ENCODE data around the gene SDK1.
"Not testable (repeated sequence)": the region's sequence is repeated elsewhere in the genome, so short reads cannot be mapped to it uniquely, and the experiment has no call there.

The SDK1 gene

GRCh38 chr7:4233146-4233545 lies 932.1 kb downstream of the SDK1 start:
- H3K4me1 ChIP-seq (ENCODE audit: control insufficient read depth, insufficient read depth, low read length) = no peaks in the 10 kb centered on the region
- H3K36me3 ChIP-seq (ENCODE audit: control insufficient read depth, insufficient read depth, low read length) = no peaks in the 10 kb centered on the region
- no peaks in the 10 kb centered on the region for H3K9me3 ChIP-seq (ENCODE audit: control insufficient read depth, low read length)
- H3K9ac ChIP-seq (ENCODE audit: low read length) = no peak overlapping the region
- H3K27me3 ChIP-seq (ENCODE audit: control insufficient read depth, insufficient read depth, low read length) = no peaks in the 10 kb centered on the region
- H3K4me3 ChIP-seq (ENCODE audit: low read length) = no peak overlapping the region

DNA sequence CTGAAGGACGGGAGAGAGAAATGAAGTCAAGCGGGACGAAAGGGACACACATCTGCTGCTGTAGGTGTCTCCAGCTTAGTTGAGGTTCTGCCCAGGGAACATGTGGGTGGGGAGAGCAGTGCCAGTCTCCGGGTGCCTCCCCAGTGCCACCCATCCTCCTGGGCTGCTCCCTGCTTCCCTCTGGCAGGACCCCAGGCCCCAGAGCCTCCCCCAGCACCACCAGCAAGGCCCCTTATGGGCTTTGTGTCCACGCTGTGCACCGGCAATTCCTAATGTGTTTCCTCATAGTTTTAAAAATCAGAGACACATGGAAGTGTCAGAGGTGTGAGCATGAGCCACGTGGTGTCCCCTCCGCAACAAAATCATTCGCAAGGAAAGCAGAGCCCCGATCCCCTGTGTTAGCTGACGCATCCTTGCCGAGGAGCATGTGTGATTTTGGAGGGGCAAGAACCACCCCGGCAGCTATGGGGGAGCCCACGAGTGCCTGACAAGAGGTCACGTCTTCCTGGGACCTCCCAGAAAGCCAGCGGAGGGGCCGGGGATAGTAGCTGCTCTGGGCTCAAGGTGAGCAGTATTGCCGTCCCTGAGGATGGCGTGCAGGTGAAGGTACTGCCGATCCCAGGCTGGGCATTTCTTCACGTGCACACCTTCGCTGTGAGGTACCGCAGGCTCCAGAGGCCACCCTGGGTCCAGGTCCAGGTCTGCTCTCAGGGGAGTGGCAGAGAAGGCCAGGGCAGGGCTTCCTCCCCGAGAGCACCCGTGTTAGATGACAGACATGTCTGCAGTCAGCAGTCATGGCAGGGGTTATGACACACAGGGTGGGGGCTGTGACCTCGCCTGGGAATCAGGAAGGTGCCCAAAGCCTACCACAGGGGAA lies 932.8 kb downstream of the SDK1 start:
- H3K4me3 ChIP-seq (ENCODE audit: low read length) = no peak overlapping the region
- H3K9me3 ChIP-seq (ENCODE audit: control insufficient read depth, low read length) = no peaks in the 10 kb centered on the region
- no peak overlapping the region for H3K9ac ChIP-seq (ENCODE audit: low read length)
- no peaks in the 10 kb centered on the region for H3K4me1 ChIP-seq (ENCODE audit: control insufficient read depth, insufficient read depth, low read length)
- no peaks in the 10 kb centered on the region for H3K36me3 ChIP-seq (ENCODE audit: control insufficient read depth, insufficient read depth, low read length)
- H3K27me3 ChIP-seq (ENCODE audit: control insufficient read depth, insufficient read depth, low read length) = no peaks in the 10 kb centered on the region

GRCh38 chr7:4234498-4234855 lies 933.4 kb downstream of the SDK1 start:
- no peak overlapping the region for H3K9ac ChIP-seq (ENCODE audit: low read length)
- no peaks in the 10 kb centered on the region for H3K36me3 ChIP-seq (ENCODE audit: control insufficient read depth, insufficient read depth, low read length)
- H3K4me3 ChIP-seq (ENCODE audit: low read length) = no peak overlapping the region
- no peaks in the 10 kb centered on the region for H3K9me3 ChIP-seq (ENCODE audit: control insufficient read depth, low read length)
- no peaks in the 10 kb centered on the region for H3K27me3 ChIP-seq (ENCODE audit: control insufficient read depth, insufficient read depth, low read length)
- H3K4me1 ChIP-seq (ENCODE audit: control insufficient read depth, insufficient read depth, low read length) = no peaks in the 10 kb centered on the region

GRCh38 chr7:4234886-4235285 lies 933.8 kb downstream of the SDK1 start:
- Histone ChIP-seq H3K9me3 (ENCODE audit: control insufficient read depth, low read length) (no peaks in the 10 kb centered on the region), H3K4me1 (ENCODE audit: control insufficient read depth, insufficient read depth, low read length) (no peaks in the 10 kb centered on the region), H3K4me3 (ENCODE audit: low read length) (no peak overlapping the region), H3K9ac (ENCODE audit: low read length) (no peak overlapping the region), H3K36me3 (ENCODE audit: control insufficient read depth, insufficient read depth, low read length) (no peaks in the 10 kb centered on the region), H3K27me3 (ENCODE audit: control insufficient read depth, insufficient read depth, low read length) (no peaks in the 10 kb centered on the region)

DNA sequence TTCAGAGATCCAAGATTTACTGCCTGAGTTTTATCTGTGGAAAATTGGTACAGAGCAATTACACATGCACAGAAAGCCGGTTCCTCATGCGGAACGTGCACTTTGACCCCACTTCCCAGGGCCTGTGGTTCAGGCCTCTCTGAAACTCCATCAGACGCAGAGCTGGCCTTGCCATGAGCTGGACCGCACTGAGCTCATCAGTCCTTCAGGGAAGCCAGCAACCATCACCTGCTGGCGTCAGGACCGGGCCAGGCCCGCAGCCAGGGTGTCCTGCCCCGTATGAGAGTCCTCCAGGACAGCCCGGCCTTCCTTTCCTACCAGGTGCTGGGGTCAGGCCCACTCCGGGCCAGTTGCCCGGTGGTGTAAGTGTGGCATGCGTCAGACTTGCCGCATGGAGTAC lies 934.5 kb downstream of the SDK1 start:
- H3K9me3 ChIP-seq (ENCODE audit: control insufficient read depth, low read length) = no peaks in the 10 kb centered on the region
- H3K4me3 ChIP-seq (ENCODE audit: low read length) = no peak overlapping the region
- no peak overlapping the region for H3K9ac ChIP-seq (ENCODE audit: low read length)
- no peaks in the 10 kb centered on the region for H3K4me1 ChIP-seq (ENCODE audit: control insufficient read depth, insufficient read depth, low read length)
- H3K27me3 ChIP-seq (ENCODE audit: control insufficient read depth, insufficient read depth, low read length) = no peaks in the 10 kb centered on the region
- no peaks in the 10 kb centered on the region for H3K36me3 ChIP-seq (ENCODE audit: control insufficient read depth, insufficient read depth, low read length)

- Histone ChIP-seq H3K27me3 (ENCODE audit: control insufficient read depth, insufficient read depth, low read length) (no peaks in the 10 kb centered on the region), H3K36me3 (ENCODE audit: control insufficient read depth, insufficient read depth, low read length) (no peaks in the 10 kb centered on the region), H3K9me3 (ENCODE audit: control insufficient read depth, low read length) (no peaks in the 10 kb centered on the region), H3K4me1 (ENCODE audit: control insufficient read depth, insufficient read depth, low read length) (no peaks in the 10 kb centered on the region), H3K4me3 (ENCODE audit: low read length) (no peak overlapping the region), H3K9ac (ENCODE audit: low read length) (no peak overlapping the region)
Measured at GRCh38 chr7:4236389-4236788, 935.3 kb downstream of the SDK1 start.

- H3K36me3 ChIP-seq (ENCODE audit: control insufficient read depth, insufficient read depth, low read length); H3K9me3 ChIP-seq (ENCODE audit: control insufficient read depth, low read length); H3K4me3 ChIP-seq (ENCODE audit: low read length); H3K27me3 ChIP-seq (ENCODE audit: control insufficient read depth, insufficient read depth, low read length); H3K4me1 ChIP-seq (ENCODE audit: control insufficient read depth, insufficient read depth, low read length); H3K9ac ChIP-seq (ENCODE audit: low read length): not testable (repeated sequence)
Measured at GRCh38 chr7:4236873-4237272, 935.8 kb downstream of the SDK1 start.

DNA sequence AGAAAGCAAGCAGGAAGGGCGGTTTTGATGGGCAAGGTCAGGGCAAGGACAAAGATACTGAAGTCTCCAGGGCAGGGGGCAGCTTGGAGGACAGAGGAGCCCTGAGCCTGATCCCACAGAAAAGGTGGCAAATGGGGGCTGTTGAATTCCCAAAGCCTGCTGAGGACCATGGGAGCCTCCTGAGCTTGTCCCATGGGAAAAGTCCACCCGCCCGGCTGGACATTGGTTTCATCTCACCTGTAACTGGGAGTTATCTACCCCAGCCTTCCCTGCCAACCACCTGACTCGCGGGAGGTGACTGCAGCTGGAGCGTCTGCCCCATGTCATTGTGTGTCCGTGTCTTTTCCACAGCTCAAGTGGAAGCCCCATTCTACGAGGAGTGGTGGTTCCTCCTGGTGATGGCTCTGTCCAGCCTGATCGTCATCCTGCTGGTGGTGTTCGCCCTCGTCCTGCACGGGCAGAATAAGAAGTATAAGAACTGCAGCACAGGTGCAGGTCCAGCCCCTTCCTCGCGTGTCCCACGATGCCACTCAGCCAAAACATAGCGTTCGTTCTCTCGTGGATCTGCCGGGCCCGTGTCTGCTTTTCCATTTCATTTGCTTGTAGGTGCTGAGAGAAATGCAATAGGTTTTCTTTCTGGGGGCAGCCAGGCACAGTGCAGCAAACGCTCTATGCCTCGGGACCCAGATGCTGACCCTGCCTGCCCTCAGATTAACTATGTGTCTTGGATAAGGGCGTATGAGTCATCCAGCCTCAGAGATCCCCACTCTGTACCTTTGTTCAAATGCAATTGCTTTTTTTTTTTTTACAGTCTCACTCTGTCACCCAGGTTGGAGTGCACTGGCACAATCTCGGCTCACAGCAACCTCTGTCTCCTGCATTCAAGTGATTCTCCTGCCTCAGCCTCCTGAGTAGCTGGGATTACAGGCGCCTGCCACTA lies 936.5 kb downstream of the SDK1 start:
- Histone ChIP-seq H3K4me3 (ENCODE audit: low read length) (no peak overlapping the region), H3K4me1 (ENCODE audit: control insufficient read depth, insufficient read depth, low read length) (no peaks in the 10 kb centered on the region), H3K9me3 (ENCODE audit: control insufficient read depth, low read length) (no peaks in the 10 kb centered on the region), H3K36me3 (ENCODE audit: control insufficient read depth, insufficient read depth, low read length) (no peaks in the 10 kb centered on the region), H3K27me3 (ENCODE audit: control insufficient read depth, insufficient read depth, low read length) (no peaks in the 10 kb centered on the region), H3K9ac (ENCODE audit: low read length) (no peak overlapping the region)

GRCh38 chr7:4238861-4239260 lies 937.8 kb downstream of the SDK1 start:
- no peaks in the 10 kb centered on the region for H3K27me3 ChIP-seq (ENCODE audit: control insufficient read depth, insufficient read depth, low read length)
- H3K4me3 ChIP-seq (ENCODE audit: low read length) = no peak overlapping the region
- H3K36me3 ChIP-seq (ENCODE audit: control insufficient read depth, insufficient read depth, low read length) = no peaks in the 10 kb centered on the region
- H3K9me3 ChIP-seq (ENCODE audit: control insufficient read depth, low read length) = no peaks in the 10 kb centered on the region
- H3K9ac ChIP-seq (ENCODE audit: low read length) = no peak overlapping the region
- H3K4me1 ChIP-seq (ENCODE audit: control insufficient read depth, insufficient read depth, low read length) = no peaks in the 10 kb centered on the region

DNA sequence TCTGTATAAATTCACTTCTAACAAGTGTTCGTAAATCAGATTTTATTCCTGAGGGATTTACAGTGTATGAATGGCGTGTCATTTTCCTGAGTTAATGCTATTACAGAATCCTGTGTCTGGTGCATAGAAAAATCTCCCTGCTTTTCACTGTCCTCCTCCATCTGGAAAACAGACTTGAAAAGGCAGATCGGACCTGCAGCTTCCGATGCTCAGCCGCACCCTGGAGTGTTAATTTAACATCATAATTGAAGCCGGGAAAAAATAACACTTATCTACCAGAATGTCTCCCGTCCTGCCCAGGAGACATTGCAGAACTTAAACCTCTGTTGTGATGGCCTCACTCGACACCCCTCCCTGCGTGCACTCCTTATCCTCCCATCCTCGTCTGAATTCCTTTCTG lies 939.0 kb downstream of the SDK1 start:
- H3K4me1 ChIP-seq (ENCODE audit: control insufficient read depth, insufficient read depth, low read length) = no peaks in the 10 kb centered on the region
- H3K4me3 ChIP-seq (ENCODE audit: low read length) = no peak overlapping the region
- H3K9ac ChIP-seq (ENCODE audit: low read length) = no peak overlapping the region
- no peaks in the 10 kb centered on the region for H3K36me3 ChIP-seq (ENCODE audit: control insufficient read depth, insufficient read depth, low read length)
- H3K9me3 ChIP-seq (ENCODE audit: control insufficient read depth, low read length) = no peaks in the 10 kb centered on the region
- H3K27me3 ChIP-seq (ENCODE audit: control insufficient read depth, insufficient read depth, low read length) = no peaks in the 10 kb centered on the region

DNA sequence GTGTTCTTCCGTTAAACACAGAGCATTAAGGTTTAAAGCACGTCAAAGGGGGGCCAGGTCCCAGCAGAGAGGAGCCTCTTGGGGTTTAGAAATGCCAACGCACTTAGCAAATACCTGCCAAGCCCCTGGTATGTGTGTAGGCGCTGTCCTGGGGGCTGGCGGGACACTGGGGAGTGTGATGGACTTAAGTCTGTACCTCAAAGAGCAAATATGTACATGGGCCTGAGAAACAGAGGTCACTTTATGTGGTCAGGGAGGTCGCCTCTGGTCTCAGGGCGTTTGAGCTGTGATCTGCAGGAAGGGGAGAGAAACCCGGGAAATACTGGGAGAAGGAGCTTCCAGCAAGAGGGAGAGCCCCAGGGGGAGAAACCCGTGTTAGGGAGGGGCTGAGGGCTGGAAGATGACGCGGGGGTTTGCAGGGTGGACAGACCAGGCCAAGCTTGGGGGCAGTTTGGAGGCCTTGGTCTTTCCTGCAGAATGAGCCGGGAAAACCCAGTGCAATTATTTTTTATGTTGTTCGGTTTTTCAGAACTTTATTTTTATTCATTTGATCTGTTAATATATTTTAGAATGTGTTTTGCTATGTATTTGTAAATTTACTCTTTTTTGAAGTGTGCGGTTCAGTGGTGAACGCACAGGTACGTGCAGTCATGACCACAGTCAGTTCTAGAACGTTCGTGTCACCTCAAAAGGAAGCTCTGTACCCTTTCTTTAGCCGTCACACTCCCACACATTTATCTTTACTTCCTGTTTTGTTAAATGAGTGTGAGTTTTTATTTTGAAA lies 939.7 kb downstream of the SDK1 start:
- no peak overlapping the region for H3K9ac ChIP-seq (ENCODE audit: low read length)
- H3K36me3 ChIP-seq (ENCODE audit: control insufficient read depth, insufficient read depth, low read length) = no peaks in the 10 kb centered on the region
- H3K4me1 ChIP-seq (ENCODE audit: control insufficient read depth, insufficient read depth, low read length) = no peaks in the 10 kb centered on the region
- no peak overlapping the region for H3K4me3 ChIP-seq (ENCODE audit: low read length)
- H3K27me3 ChIP-seq (ENCODE audit: control insufficient read depth, insufficient read depth, low read length) = no peaks in the 10 kb centered on the region
- H3K9me3 ChIP-seq (ENCODE audit: control insufficient read depth, low read length) = no peaks in the 10 kb centered on the region

DNA sequence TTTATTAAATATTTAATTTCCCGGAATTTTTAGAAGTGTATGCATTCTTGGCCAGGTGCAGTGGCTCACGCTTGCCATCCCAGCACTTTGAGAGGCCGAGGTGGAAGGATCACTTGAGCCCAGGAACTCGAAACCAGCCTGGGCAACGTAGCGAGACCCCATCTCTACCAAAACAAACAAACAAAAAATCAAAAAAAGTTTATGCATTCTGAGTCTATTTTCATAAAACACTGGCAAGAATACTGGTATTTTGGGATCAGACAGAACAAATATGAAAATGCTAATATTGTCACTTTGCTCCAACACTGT lies 940.2 kb downstream of the SDK1 start:
- Histone ChIP-seq H3K9me3 (ENCODE audit: control insufficient read depth, low read length) (no peaks in the 10 kb centered on the region), H3K4me3 (ENCODE audit: low read length) (no peak overlapping the region), H3K9ac (ENCODE audit: low read length) (no peak overlapping the region), H3K4me1 (ENCODE audit: control insufficient read depth, insufficient read depth, low read length) (no peaks in the 10 kb centered on the region), H3K27me3 (ENCODE audit: control insufficient read depth, insufficient read depth, low read length) (no peaks in the 10 kb centered on the region), H3K36me3 (ENCODE audit: control insufficient read depth, insufficient read depth, low read length) (no peaks in the 10 kb centered on the region)

Measured in mucosa of stomach (tissue), 1 donor.